Liver (tissue), 9 donors: ENCODE measurements around the gene TPRN. TPM values are rescaled to one million over a fixed set of nuclear protein-coding genes. Genes with fewer than 3 reads are reported as not detected.

ENCODE experiments used
- DNase-seq: peaks from one replicate; pipeline ENCODE4 v3.0.0-alpha.2; 2017; ENCODE audit warnings: low spot score
- H3K27ac ChIP-seq, 2 donors: one replicate each; pipeline ENCODE4 v1.7.0; 2013; ENCODE audit warnings: inconsistent platforms in 2 of 2, low read length in 2 of 2, control low read depth in 1 of 2, low read depth in 1 of 2, mild to moderate bottlenecking in 1 of 2
- H3K27me3 ChIP-seq, 4 donors: one replicate each; pipeline versions ENCODE4 v1.6.1 to v1.7.0; 2013; ENCODE audit warnings: low read length in 3 of 4, inconsistent platforms in 1 of 4, mild to moderate bottlenecking in 1 of 4, moderate library complexity in 1 of 4; ENCODE audit not compliant: control insufficient read depth in 4 of 4, insufficient read depth in 4 of 4
- H3K36me3 ChIP-seq, 4 donors: one replicate each; pipeline versions ENCODE4 v1.6.1 to v1.7.0; 2013; ENCODE audit warnings: low read length in 3 of 4, mild to moderate bottlenecking in 3 of 4, low read depth in 1 of 4, moderate library complexity in 1 of 4; ENCODE audit not compliant: control insufficient read depth in 4 of 4, insufficient read depth in 3 of 4
- H3K4me1 ChIP-seq, 4 donors: one replicate each; pipeline versions ENCODE4 v1.6.1 to v1.7.0; 2013; ENCODE audit warnings: low read length in 3 of 4, mild to moderate bottlenecking in 3 of 4, moderate library complexity in 1 of 4; ENCODE audit not compliant: control insufficient read depth in 4 of 4, insufficient read depth in 4 of 4
- H3K4me3 ChIP-seq, 3 donors: one replicate each; pipeline versions ENCODE4 v1.6.1 to v1.7.0; 2013; ENCODE audit warnings: low read length in 3 of 3, control low read depth in 1 of 3, low read depth in 1 of 3, mild to moderate bottlenecking in 1 of 3
- H3K9ac ChIP-seq, 2 donors: one replicate each; pipeline ENCODE4 v1.7.0; 2013; ENCODE audit warnings: low read length in 2 of 2, mild to moderate bottlenecking in 2 of 2, moderate library complexity in 2 of 2, control low read depth in 1 of 2, low read depth in 1 of 2
- H3K9me3 ChIP-seq, 4 donors: one replicate each; pipeline versions ENCODE4 v1.6.1 to v1.7.0; 2013; ENCODE audit warnings: low read length in 3 of 4; ENCODE audit not compliant: control insufficient read depth in 4 of 4
- EGR1 ChIP-seq, 2 donors: IDR thresholded peaks; 2 replicates each; pipeline ENCODE4 v1.6.1; 2016 to 2018; ENCODE audit warnings: antibody characterized with exemption in 2 of 2, low read depth in 2 of 2
- FOXA1 ChIP-seq: IDR thresholded peaks from 2 replicates; pipeline ENCODE4 v1.6.1; 2016; ENCODE audit warnings: antibody characterized with exemption
- FOXA2 ChIP-seq: IDR thresholded peaks from 2 replicates; pipeline ENCODE4 v1.6.1; 2016; ENCODE audit warnings: antibody characterized with exemption
- GABPA ChIP-seq, 2 donors: IDR thresholded peaks in 1 of 2; conservative IDR thresholded peaks in 1 of 2; 2 replicates each; pipeline ENCODE4 v1.6.1; 2016; ENCODE audit warnings: antibody characterized with exemption in 2 of 2, mild to moderate bottlenecking in 1 of 2, moderate library complexity in 1 of 2
- HNF4A ChIP-seq, 2 donors: conservative IDR thresholded peaks; 2 replicates each; pipeline ENCODE4 v1.6.1; 2016; ENCODE audit warnings: antibody characterized with exemption in 2 of 2, mild to moderate bottlenecking in 2 of 2
- HNF4G ChIP-seq: IDR thresholded peaks from 2 replicates; pipeline ENCODE4 v1.6.1; 2016; ENCODE audit warnings: antibody characterized with exemption
- MAX ChIP-seq: IDR thresholded peaks from 2 replicates; pipeline ENCODE4 v1.6.1; 2016; ENCODE audit warnings: antibody characterized with exemption
- NR2F2 ChIP-seq: IDR thresholded peaks from 2 replicates; pipeline ENCODE4 v1.6.1; 2016; ENCODE audit warnings: antibody characterized with exemption
- RAD21 ChIP-seq, 2 donors: IDR thresholded peaks; 2 replicates each; pipeline ENCODE4 v1.6.1; 2016; ENCODE audit warnings: antibody characterized with exemption in 2 of 2, mild to moderate bottlenecking in 2 of 2
- RXRA ChIP-seq, 2 donors: IDR thresholded peaks; 2 replicates each; pipeline ENCODE4 v1.6.1; 2017 to 2018; ENCODE audit warnings: antibody characterized with exemption in 2 of 2, mild to moderate bottlenecking in 1 of 2
- TAF1 ChIP-seq: conservative IDR thresholded peaks from 2 replicates; pipeline ENCODE4 v1.6.1; 2016; ENCODE audit warnings: antibody characterized with exemption, mild to moderate bottlenecking
- YY1 ChIP-seq: IDR thresholded peaks from 2 replicates; pipeline ENCODE4 v1.6.1; 2016; ENCODE audit warnings: antibody characterized with exemption, mild to moderate bottlenecking
- ZBTB33 ChIP-seq: IDR thresholded peaks from 2 replicates; pipeline ENCODE4 v1.6.1; 2016; ENCODE audit warnings: antibody characterized with exemption
- WGBS: extraction: QIAGEN DNeasy Blood & Tissue Kit; methylation state at CpG from one replicate; pipeline ENCODE4 v1.1.7; 2013; 5-methylcytosine and 5-hydroxymethylcytosine counted together
- polyA plus RNA-seq, 2 donors: library from polyadenylated mRNA; stranded (reverse) in 1 of 2; unstranded in 1 of 2; fragments of 200-250 nt in 1 of 2; fragments of >200 nt in 1 of 2; fragmentation: Nextera tagmentation in 1 of 2; extraction: Ambion mirVana in 1 of 2; gene quantifications; one replicate each; pipeline versions ENCODE4 v1.2.1 to v1.2.3, GENCODE V29; 2013 to 2015
- total RNA-seq, 2 donors: library from RNA; depleted of rRNA; stranded (reverse); fragments of >200 nt; gene quantifications; one replicate each; pipeline ENCODE4 v1.2.3, GENCODE V29; 2014
- TF ChIP-seq, protein P1 (sequence below): IDR thresholded peaks from 2 replicates; pipeline ENCODE4 v1.6.1; 2016; ENCODE audit warnings: antibody characterized with exemption, mild to moderate bottlenecking
- TF ChIP-seq, protein P2 (sequence below): fragments of 150-350 bp; IDR thresholded peaks from 2 replicates; pipeline ENCODE4 v1.5.1; 2017; ENCODE audit warnings: improper control_type of control experiment, low read depth, low read length; ENCODE audit not compliant: missing input control
- donor health status: healthy.
- donor health status: healthy.
- donor health status: healthy.
- donor health status: healthy.
- donor health status: healthy.

Gene TPRN
- total and polyA plus RNA-seq, 4 donors = 5.4 to 20.1 (median 11.1) TPM

GRCh38 chr9:137221095-137221505 is 20.6 kb upstream of the TPRN start:
- H3K9ac ChIP-seq = no peak overlapping the region
- DNase-seq = no peak

More at GRCh38 chr9:137221095-137221505, 20.6 kb upstream of the TPRN start:
- 81% methylated on average over 14 of the region's 14 CpGs for WGBS
- H3K27me3 ChIP-seq = no peaks in the 10 kb centered on the region
- H3K36me3 ChIP-seq = no peaks in the 10 kb centered on the region
- peak overlapping the region in 1 of 3 donors; percentile 86 for H3K4me3 ChIP-seq
- no peaks in the 10 kb centered on the region for H3K9me3 ChIP-seq
- TF ChIP-seq, protein P1, sequence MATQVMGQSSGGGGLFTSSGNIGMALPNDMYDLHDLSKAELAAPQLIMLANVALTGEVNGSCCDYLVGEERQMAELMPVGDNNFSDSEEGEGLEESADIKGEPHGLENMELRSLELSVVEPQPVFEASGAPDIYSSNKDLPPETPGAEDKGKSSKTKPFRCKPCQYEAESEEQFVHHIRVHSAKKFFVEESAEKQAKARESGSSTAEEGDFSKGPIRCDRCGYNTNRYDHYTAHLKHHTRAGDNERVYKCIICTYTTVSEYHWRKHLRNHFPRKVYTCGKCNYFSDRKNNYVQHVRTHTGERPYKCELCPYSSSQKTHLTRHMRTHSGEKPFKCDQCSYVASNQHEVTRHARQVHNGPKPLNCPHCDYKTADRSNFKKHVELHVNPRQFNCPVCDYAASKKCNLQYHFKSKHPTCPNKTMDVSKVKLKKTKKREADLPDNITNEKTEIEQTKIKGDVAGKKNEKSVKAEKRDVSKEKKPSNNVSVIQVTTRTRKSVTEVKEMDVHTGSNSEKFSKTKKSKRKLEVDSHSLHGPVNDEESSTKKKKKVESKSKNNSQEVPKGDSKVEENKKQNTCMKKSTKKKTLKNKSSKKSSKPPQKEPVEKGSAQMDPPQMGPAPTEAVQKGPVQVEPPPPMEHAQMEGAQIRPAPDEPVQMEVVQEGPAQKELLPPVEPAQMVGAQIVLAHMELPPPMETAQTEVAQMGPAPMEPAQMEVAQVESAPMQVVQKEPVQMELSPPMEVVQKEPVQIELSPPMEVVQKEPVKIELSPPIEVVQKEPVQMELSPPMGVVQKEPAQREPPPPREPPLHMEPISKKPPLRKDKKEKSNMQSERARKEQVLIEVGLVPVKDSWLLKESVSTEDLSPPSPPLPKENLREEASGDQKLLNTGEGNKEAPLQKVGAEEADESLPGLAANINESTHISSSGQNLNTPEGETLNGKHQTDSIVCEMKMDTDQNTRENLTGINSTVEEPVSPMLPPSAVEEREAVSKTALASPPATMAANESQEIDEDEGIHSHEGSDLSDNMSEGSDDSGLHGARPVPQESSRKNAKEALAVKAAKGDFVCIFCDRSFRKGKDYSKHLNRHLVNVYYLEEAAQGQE = no peak
- TF ChIP-seq, protein P2, sequence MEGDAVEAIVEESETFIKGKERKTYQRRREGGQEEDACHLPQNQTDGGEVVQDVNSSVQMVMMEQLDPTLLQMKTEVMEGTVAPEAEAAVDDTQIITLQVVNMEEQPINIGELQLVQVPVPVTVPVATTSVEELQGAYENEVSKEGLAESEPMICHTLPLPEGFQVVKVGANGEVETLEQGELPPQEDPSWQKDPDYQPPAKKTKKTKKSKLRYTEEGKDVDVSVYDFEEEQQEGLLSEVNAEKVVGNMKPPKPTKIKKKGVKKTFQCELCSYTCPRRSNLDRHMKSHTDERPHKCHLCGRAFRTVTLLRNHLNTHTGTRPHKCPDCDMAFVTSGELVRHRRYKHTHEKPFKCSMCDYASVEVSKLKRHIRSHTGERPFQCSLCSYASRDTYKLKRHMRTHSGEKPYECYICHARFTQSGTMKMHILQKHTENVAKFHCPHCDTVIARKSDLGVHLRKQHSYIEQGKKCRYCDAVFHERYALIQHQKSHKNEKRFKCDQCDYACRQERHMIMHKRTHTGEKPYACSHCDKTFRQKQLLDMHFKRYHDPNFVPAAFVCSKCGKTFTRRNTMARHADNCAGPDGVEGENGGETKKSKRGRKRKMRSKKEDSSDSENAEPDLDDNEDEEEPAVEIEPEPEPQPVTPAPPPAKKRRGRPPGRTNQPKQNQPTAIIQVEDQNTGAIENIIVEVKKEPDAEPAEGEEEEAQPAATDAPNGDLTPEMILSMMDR = no peak
- no peak for TF ChIP-seq FOXA2
- no peak for TF ChIP-seq EGR1 (IDR thresholded peaks at IDR 0.05; ENCODE audit: low read depth in 2 of 2)
- no peak for TF ChIP-seq RAD21 (IDR thresholded peaks at IDR 0.05)
- TF ChIP-seq YY1 = no peak
- no peak for TF ChIP-seq HNF4G
- TF ChIP-seq RXRA (IDR thresholded peaks at IDR 0.05) = no peak
- TF ChIP-seq NR2F2 = no peak
- no peak for TF ChIP-seq MAX
- no peak for TF ChIP-seq FOXA1
- TF ChIP-seq ZBTB33 = no peak
- no peak for TF ChIP-seq TAF1
- TF ChIP-seq HNF4A (conservative IDR thresholded peaks at IDR 0.05) = no peak
- TF ChIP-seq GABPA (IDR thresholded peaks at IDR 0.05 in 1 of 2, conservative IDR thresholded peaks at IDR 0.05 in 1 of 2) = no peak
- H3K27ac ChIP-seq = no peak overlapping the region
- peaks cover 10 to 30% (median 19%) of the 10 kb centered on the region in 4 donors for H3K4me1 ChIP-seq
